Skin of body (tissue), 2 donors: ENCODE results near the gene CTBP1. TPM values are rescaled to one million over a fixed set of nuclear protein-coding genes. Genes with fewer than 3 reads are reported as not detected.

ENCODE experiments used
- DNase-seq: peaks from one replicate; lab custom pipeline; 2025; lab: John Stamatoyannopoulos, UW
- total RNA-seq: library from RNA; depleted of rRNA; stranded (reverse); fragments of >200 nt; gene quantifications from one replicate; pipeline ENCODE4 v1.2.3, GENCODE V29; 2014

CTBP1 gene
- total RNA-seq, 1 donor from 2014 or later = 68.6 TPM

GRCh38 chr4:1250921-1251772, 2.2 kb upstream of the CTBP1 start:
- no peak for DNase-seq

GRCh38 chr4:1250527-1250812, 1.5 kb upstream of the CTBP1 start:
- DNase-seq = no peak

- no peak for DNase-seq
Observed at GRCh38 chr4:1249731-1250526, 999 bp upstream of the CTBP1 start.

GRCh38 chr4:1249148-1249730, 309 bp upstream of the CTBP1 start:
- peak; percentile 75 for DNase-seq

GRCh38 chr4:1247864-1248244, 1.1 kb downstream of the CTBP1 start:
- no peak for DNase-seq

GRCh38 chr4:1246901-1247863, 1.7 kb downstream of the CTBP1 start:
- no peak for DNase-seq

GRCh38 chr4:1246111-1246881, 2.6 kb downstream of the CTBP1 start:
- DNase-seq = no peak

GRCh38 chr4:1245481-1246051, 3.4 kb downstream of the CTBP1 start:
- no peak for DNase-seq

- DNase-seq = no peak
Observed at GRCh38 chr4:1244978-1245471, 3.9 kb downstream of the CTBP1 start.

GRCh38 chr4:1244081-1244977, 4.6 kb downstream of the CTBP1 start:
- DNase-seq = no peak

- DNase-seq = no peak
Observed at GRCh38 chr4:1243451-1244080, 5.4 kb downstream of the CTBP1 start.

GRCh38 chr4:1242506-1243450, 6.2 kb downstream of the CTBP1 start:
- DNase-seq = no peak

- no peak for DNase-seq
Observed at GRCh38 chr4:1241936-1242505, 6.9 kb downstream of the CTBP1 start.

GRCh38 chr4:1241466-1241935, 7.4 kb downstream of the CTBP1 start:
- no peak for DNase-seq

- DNase-seq = no peak
Observed at GRCh38 chr4:1240721-1241465, 8.0 kb downstream of the CTBP1 start.

- DNase-seq = no peak
Observed at GRCh38 chr4:1239950-1240307, 9.0 kb downstream of the CTBP1 start.
